CD4-positive, alpha-beta T cell treated with Interferon alpha-2 for 1 hour (primary cell): Measurements from ENCODE around the gene PHF14.

Source experiments
- DNase-seq, 2 donors: peaks; one replicate each; pipeline ENCODE4 v3.0.0-alpha.2; 2020 to 2022

Gene PHF14

DNA sequence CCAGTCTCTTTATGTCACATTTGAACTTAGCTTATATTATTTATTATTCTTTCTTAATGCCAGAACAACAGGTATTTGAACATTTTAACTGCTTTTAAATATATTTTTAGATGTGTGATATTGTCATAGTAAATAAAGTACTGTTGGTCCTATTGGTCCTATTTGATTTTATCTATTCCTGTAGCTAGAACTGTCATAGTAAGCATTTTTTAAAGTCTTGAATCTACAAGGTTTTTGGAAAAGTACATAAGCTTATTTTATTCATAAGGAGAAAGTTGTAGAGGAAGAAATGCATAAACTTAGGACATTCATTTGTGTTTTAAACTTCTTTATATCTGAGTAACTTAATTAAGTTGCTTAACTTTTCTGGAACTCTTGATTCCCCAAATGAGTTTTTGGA lies 136.0 kb downstream of the PHF14 start:
- DNase-seq = no peak

DNA sequence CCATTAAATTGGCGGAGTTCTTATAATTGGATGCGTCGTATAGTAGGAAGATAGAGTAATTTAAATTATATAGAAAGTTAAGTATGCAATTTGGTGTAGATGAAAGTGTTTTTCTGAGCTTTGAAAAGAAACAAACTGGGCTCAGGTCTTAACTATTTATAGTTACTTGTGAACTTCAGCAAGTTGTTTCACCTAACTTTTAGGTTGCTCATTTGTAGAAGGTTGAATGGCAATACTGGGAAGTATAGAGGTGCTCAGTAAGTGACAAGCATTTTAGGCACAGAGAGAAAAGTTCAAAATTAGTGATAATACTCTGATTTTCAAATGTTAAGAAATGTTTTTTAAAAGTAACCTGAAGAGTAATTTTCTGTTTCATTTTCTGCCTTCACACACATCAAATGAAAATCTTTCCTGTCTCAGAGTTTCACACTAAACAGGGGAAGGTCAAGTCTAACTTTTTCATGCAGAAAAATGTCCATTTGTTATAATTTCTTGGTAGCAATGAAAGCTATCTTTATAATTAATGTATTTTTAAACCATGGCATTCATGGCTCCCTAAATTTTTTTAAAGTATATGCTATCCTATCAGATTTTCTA lies 146.5 kb downstream of the PHF14 start:
- no peak for DNase-seq

DNA sequence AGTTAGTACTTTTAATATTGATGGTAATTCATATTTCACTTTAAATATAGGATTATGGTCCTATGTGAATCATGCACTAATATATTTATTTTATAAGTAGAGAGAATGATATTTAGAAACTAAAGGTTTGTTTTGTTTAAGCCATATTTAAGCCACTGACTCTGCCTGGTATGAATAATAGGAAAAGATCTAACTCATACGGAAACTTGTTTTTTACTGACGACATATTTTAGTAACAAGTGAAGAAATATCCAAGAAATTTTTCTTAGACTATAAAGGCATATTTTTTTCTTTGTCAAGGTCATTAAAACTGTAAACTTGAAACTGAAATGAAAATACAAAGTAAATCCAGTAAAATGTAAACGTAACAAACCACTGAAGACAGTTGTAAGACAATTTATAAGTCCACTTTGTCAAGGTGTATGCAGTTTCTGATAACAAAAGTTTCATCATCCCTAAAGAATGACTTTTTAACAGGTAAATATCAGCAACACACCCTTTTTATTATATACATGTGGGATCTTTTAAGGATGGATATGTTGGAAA lies 147.1 kb downstream of the PHF14 start:
- no peak for DNase-seq

DNA sequence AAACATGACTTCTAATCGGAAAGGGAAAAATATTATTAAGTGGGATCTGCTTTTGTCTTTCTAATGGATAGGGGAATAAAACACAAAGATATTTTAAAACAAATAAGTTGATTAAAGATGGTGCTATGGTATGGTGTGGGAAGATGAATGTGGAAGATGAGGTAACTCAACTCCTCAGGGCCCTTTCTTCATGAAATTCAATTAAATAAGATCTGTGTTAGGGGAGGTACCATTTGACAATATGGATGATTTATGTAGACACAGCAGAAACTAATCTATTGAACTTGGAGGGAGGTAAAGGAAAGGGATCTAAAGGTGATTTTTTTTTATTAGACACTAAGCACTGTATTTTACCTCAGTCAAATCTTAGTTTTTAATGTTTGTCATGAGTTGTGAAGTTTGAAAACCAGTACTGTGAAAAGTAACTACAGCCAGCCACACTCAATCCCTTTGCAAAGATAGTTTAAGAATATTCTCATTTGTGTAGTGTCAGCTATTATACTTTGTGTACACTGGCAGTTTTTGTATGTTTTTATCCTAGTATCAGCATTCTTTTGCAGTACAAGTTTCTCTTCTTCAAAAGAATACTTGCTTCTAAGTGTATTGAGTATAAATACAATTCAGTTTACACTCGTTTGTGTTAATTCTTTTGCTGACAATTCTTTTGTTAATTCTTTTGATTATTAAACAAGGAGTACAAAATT lies 151.3 kb downstream of the PHF14 start:
- no peak for DNase-seq

DNA sequence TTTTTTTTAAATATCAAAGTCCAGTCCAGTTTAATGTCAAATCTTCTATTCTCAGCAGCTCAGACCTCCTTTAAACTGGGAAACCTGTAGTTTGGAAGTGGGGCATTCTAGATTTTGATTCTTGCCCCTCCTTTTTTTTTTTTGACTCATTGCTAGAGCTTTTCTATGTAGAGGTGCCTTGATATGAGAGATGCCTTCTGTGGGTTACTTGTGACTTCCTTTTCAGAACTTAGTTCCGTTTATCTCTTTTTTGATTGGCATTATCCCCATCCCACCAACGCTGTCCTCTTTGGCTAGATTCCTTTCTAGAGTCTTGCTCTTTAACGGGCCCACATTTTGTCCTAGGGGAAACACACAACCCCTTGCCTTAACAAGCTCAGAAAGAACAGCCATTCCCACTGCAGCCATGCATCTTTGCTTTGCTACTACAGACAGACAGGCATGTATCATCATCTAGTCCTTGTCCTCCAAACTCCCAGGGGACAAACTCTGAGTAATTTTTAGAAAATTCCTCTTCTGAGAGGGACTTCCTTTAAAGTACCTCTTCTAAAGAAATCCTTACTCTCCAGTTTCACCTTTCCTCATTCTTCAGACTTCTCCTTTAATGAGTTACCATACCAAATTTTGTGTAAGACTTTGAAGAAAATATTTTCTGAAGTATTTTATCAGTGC lies 153.6 kb downstream of the PHF14 start:
- no peak for DNase-seq

DNA sequence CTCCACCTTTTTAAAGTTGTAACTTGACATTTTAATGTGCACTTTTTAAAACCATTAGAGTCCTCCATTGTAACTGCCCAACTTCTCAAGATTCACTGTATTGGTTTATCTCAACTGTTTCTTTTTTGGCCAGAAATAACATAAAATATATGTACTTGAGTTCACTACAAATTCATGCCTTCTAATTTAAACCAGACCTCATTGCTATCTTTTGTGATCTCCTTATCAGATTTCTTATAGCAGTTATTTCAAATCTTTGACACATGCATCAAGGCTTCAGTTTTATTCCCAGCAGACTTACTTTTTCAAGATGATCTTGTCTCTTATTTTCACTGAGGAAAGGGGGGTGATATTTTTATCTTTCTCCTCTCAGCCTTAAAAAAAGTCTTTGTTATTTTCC lies 154.3 kb downstream of the PHF14 start:
- DNase-seq = no peak

DNA sequence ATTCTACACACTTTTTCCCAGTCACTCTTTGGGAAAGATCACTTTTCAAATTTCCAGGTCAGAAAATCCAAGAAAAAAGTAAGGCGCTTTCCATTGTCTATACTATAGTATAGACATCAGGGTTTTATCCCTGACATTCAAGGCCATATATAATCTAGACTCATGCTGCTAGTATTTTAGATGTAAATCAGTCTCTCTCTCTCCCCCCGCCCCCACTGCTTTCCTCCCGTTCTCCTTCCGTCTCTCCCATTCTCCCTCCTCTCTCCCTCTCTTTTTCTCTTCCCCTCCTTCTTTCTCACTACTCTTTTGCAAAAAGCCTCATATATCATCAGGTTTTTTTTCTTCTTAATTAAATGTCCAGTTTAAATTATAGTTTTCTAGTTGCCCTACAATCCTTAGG lies 154.8 kb downstream of the PHF14 start:
- no peak for DNase-seq

DNA sequence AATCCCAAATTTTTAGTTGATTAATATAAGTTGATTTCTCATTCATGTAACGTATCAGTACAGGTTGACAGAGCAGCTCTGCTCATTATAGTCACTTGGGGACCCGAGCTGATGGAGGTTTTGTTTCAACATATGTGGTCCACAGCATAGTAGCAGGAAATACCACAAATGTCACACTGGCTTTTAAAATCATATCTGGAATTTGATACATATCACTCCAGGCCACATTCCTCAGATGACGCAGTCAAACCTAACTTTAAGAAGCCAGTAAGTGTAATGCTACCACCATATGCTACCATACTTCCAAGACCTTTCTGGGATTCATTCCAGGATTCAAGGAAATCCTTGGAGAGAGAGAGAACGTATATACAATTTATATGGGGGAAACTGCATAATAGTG lies 156.3 kb downstream of the PHF14 start:
- no peak for DNase-seq

DNA sequence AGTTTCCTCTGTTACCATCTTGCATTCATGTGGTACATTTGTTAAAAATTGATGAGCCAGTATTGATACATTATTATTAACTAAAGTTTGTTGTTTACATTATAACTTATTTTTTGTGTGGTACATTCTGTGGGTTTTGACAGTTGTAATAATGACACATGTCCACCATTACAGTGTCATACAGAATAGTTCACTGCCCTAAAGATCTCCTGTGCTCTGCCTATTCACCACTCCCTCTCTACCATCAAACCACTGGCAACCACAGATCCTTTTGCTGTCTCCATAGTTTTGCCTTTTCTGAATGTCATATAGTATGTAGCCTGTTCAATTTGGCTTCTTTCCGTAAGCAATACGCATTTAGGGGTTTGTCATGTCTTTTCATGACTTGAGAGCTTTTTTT lies 156.9 kb downstream of the PHF14 start:
- DNase-seq = no peak

DNA sequence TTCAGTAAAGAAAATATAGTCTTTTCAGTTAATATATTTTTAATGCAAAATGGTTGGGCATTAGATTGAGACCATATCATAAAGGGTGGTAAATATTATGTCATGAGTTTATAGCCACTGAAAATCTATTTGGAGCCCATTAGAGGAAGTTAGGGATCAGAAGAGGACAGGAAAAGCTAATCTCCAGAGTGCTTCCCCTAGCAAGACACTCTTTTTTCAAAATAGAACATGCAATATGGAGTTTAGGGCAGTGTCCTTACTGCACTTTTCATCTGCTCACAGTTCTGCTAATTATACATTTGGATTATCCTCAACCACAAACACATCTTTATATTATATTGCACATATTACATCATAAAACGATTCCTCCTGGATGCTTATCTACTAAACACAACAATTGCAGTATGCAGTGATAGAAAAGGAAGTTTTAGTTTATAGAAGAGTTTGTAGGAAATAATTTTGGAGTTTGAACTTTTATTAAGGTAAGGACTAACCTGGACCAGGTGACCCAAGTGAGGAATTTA lies 159.8 kb downstream of the PHF14 start:
- no peak for DNase-seq

DNA sequence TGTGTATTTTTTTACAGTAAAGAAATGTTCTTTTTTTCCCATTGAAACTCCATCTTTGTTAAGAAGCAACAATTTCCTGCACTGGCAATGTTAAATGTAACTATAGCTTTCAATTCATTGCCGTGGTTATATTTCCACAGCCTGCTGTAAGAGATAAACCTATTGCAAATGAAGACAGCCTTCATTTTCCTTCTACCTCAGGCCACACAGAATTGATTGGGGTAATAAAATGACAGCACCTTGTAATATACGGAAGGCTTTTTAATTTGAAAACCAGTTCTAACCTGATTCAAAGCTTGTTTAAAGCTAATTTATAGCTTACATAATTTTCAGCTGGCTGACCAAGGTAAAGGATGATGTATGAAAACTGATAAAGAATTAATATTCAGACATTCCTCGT lies 161.9 kb downstream of the PHF14 start:
- no peak for DNase-seq

DNA sequence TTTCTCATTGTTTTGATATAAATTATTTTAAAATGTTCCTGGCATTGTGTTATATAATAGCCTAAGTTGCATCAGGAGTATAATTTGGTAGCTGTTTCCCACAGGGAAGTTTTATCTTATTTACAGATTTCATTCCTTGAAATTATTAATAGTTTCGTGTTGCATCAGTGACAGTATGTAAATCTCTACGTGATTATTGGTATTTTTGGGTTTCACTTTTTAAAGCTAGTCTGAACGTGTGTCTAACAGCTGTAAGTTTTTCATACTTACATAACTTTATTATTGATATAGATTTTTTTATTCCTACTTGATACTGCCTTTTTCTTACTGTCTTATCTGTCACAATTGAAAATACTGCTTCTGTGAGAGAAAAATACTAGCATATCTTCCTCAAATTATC lies 167.9 kb downstream of the PHF14 start:
- DNase-seq = no peak

DNA sequence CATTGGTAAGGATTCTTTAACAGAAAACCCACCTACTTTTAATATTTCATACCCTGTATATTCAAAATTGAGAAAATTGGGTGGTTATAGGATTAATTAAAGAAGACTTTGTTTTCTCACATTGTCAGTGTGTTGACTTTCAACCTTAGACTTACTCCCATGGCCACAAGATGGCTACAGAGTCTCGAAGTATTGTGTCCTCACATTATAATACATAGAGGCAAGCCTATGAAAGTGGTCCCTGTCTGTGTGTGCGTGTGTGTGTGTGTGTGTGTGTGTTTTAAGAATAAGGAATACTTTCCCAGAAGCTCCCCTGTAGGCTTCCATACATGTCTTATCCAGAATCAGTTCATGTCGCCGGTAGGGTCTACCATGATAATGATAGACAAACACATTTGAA lies 180.0 kb downstream of the PHF14 start:
- no peak for DNase-seq

DNA sequence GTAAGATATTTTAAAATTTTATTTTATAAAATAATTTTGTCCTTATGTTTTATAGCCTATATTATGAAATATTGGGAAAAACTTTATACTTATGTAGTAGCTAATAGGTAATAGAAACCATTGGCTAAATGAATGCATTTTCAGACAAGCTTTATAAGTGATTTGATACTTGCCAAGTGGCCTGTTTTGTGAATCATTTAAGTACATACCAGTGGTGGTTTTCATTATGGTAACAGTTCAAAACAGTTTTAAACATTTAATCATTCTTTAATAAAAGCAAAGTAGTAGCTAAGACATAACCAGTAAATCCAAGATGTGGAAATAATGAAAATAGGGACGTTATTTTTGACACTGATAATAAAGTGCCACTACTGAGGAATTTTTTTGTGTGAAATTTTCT lies 182.2 kb downstream of the PHF14 start:
- DNase-seq = no peak

DNA sequence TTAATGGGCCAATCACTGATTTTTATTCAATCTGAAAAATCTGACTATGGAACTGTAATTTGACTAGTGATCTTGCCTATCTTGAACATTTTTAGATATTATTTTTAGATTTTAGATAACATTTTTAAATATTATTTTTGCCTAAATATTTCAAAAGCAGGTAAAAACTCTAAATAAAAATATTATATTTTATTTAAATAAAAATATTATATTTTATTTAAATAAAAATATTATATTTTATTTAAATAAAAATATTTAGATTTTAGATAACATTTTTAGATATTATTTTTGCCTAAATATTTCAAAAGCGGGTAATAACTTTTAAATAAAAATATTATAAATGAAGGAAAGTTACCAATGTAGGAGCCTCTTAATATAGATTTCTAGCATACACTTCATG lies 187.8 kb downstream of the PHF14 start:
- DNase-seq = no peak

DNA sequence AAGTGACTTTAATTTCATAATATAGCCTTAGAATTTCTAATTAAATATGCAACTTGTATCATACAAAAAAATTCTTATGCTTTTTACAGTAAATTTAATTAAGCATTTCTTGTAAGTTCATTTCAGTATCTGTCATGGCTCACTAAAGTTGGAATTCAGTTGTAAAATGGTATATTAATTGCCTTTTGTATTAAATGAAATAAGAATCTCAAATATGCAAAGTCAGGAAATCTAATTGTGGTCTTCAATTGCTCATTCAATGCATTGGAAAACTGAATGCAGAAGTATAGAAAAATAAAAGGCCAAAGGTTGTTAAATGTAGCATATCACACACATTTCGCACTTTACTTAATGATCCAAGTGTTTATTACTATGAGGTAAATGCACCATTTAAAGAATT lies 189.5 kb downstream of the PHF14 start:
- no peak for DNase-seq

DNA sequence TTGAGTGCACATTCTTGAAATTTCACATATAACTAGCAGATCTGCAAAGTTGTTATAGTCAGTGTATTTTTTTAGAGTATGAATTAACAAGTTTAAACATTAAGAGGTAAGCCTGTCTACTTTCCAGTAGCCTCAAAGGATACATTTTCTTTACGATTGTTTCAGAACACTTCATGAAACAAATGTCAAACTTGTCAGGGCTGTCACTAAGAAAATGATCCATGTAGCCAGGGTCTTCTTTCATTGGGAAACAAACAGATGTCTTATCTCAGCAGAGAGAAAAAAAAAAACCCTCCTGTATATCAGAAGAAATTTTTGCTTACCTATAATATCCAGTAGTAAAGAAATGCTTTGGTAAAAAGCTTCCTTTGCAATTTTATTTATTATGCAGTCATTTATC lies 192.4 kb downstream of the PHF14 start:
- no peak for DNase-seq

DNA sequence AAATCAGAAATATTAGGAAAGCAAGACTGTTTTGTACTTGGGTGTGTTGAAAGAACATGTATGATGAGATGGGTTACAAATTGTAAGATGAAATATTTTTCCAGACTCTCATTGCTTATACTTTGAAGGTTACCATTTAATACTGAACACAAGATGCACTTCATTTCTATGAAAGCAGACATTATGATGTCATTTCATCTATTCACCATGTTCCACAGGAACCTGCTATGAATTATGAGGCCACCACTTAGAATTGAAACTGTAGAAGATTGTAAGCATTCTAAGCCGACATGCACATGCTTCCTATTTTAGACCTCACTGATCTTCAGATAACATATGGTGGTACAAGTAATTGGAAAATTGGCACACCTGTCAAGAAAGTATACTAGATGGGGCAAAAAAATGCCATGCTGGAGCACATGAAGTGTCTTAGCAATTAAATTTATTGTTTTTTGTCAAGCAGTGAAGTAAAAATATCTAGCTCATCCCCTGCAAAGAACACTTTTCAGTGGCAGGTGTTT lies 195.0 kb downstream of the PHF14 start:
- no peak for DNase-seq

DNA sequence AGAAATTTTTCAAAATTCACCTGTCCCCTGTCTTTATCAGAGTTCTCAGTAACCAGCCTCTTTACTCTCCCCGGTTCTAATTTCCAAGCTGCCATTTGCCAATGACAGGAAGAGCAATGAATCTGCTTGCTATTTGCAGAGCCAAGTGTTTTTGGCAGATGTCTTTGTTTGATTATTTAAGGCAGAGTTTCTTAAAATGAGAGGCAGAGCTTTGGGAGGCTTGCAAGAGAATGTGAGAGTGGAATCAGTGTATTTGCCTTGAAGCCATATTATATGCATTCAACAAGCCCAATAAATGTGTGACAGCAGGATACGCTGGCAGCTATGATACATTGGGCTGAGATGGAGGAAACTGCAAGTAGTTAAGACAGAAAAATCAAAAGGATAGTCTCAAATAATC lies 196.5 kb downstream of the PHF14 start:
- no peak for DNase-seq

DNA sequence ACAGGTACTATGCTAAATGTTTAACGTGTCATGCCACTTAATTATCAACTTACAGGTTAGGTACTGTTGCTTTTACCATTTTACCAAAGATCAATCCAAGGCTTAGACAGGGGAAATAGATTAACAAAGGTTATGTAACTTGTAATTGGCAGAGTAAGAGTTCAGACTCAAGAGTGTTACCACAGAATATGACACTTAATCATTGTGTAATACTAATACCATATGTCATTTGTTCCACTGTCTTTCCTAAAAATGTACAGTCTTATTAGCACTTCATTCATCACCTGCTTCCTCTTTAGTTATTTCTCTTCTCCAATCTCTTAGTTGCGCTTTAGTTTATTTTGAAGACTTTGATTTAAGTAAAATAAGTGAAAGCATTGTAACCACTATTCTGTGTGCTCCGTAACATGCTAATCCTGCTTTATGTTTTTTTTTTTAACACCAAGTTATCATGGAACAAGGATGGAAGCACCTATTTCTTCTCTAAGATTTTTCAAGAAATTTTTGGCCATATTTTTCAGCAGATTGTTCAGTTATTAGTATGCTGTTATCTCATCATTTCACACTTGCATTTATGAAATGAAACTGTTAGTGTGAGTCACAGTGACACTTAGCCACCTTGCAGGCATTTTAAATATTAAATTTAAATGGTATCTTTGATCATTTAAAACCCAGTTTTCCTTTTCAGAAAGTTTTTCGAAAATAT lies 197.3 kb downstream of the PHF14 start:
- no peak for DNase-seq

DNA sequence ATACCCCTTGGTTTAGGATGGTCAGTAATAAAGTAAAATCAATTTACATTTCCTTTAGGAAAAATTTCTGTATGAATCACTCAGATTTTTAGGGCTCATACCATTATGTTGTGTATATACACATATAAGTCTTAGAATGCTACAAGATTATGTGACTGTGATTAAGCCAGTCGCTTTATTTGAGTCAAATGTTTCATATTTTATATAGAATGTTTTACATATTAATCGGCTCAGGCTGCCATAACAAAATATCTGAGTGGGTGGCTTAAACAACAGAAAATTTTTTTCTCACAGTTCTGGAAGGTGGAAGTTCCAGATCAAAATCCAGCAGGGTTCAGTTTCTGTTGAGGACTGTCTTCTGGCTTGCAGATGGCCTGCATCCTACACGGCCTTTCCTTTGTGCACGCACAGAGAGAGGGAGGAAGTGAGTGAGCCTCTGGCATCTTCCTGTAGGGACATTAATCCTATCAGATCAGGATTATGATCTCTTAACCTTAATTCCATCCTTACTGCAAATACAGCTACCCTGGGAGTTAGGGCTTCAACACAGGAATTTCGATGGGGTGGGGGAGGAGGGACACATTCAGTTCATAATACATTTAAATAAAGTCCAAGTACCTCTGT lies 198.0 kb downstream of the PHF14 start:
- no peak for DNase-seq

DNA sequence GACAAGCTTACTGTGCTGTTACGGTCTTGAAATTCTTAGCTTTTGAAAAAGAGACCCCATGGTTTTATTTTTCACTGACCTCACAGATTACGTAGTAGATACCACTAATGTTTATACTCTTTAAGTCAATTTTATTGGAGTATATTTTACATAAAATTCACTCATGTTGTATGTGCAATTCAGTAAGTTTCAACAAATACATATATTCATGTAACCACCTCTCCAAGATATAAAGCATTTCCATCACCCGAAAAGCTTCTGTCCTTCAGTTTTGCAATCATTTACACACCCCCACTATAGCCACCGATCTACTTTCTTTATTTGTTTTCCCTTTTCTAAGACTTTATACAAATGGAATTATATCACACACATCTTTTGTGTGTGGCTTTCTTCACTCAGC lies 199.2 kb downstream of the PHF14 start:
- DNase-seq = no peak

DNA sequence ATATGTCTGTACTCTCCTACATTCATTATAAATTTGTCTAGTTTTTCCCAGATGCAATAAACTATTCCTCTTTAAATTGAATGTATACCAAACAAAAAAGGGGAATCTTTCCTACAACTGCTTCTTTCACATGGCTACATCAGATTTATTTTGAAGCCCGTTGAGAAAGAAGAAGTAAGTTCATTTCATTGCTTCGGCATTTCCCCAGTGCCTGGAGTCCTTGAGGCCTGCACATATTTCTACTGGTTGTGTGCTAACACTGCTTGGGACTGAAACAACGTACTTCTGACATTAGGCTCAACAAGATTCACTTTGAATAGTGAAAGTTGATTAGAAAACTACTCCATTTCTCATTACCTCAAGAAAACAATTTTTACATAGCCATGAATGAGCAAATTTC lies 201.7 kb downstream of the PHF14 start:
- DNase-seq = no peak
